Caco-2 (cell line): Measurements from ENCODE around the gene RTN3. TPM values are rescaled to one million over a fixed set of nuclear protein-coding genes. Genes with fewer than 3 reads are reported as not detected.

Source experiments
- BruUV-seq: library from RNA; stranded (reverse); fragments of 400-500 nt; replicated peaks from 2 replicates; lab custom pipeline; 2021; lab: Mats Ljungman, UMichigan
- CTCF ChIA-PET: fragments of 300-600 bp; sonication (Branson Sonifier 250); formaldehyde crosslinking; loops from one replicate; lab custom pipeline; 2022; ENCODE audit warnings: antibody characterized with exemption; lab: Charles Lee
- POLR2A ChIA-PET: fragments of 300-600 bp; sonication (Branson Sonifier 250); formaldehyde crosslinking; loops from one replicate; lab custom pipeline; 2022; ENCODE audit warnings: antibody characterized with exemption; lab: Charles Lee
- DNase-seq, 2 experiments: peaks; one replicate each; pipeline versions ENCODE4 v3.0.0 to v3.0.0-alpha.2; 2020 to 2022
- H3K27me3 ChIP-seq: replicated peaks from 2 replicates; pipeline ENCODE4 v1.6.0; 2011; ENCODE audit warnings: low read length; ENCODE audit not compliant: control insufficient read depth, insufficient read depth
- H3K36me3 ChIP-seq: 2 replicates; pipeline ENCODE4 v1.5.1; 2011; ENCODE audit warnings: low read length; ENCODE audit not compliant: control insufficient read depth, insufficient read depth
- H3K4me1 ChIP-seq: fragments of 250-450 bp; sonication (Bioruptor Pico); 2 replicates; pipeline ENCODE4 v1.5.1; 2020; ENCODE audit warnings: mild to moderate bottlenecking
- H3K4me3 ChIP-seq: 2 replicates; pipeline ENCODE4 v1.5.1; 2011; ENCODE audit warnings: low read depth, mild to moderate bottlenecking, control low read depth, low read length
- H3K9me3 ChIP-seq: fragments of 250-450 bp; sonication (Bioruptor Pico); 2 replicates; pipeline ENCODE4 v1.5.1; 2020; ENCODE audit warnings: mild to moderate bottlenecking, moderate library complexity
- H3K27ac Mint-ChIP-seq: one replicate; pipeline ENCODE4 v1.8.0; 2022; ENCODE audit warnings: mixed read lengths; ENCODE audit not compliant: unreplicated experiment
- H3K27me3 Mint-ChIP-seq: one replicate; pipeline ENCODE4 v1.8.0; 2022; ENCODE audit warnings: mixed read lengths; ENCODE audit not compliant: insufficient read depth, unreplicated experiment
- H3K36me3 Mint-ChIP-seq: one replicate; pipeline ENCODE4 v1.8.0; 2022; ENCODE audit warnings: mild to moderate bottlenecking, mixed read lengths; ENCODE audit not compliant: insufficient read depth, unreplicated experiment
- H3K4me1 Mint-ChIP-seq: one replicate; pipeline ENCODE4 v1.8.0; 2022; ENCODE audit warnings: low read depth, mixed read lengths; ENCODE audit not compliant: unreplicated experiment
- H3K4me3 Mint-ChIP-seq: one replicate; pipeline ENCODE4 v1.8.0; 2022; ENCODE audit warnings: mild to moderate bottlenecking, moderate library complexity, mixed read lengths; ENCODE audit not compliant: unreplicated experiment
- H3K9me3 Mint-ChIP-seq: one replicate; pipeline ENCODE4 v1.8.0; 2022; ENCODE audit warnings: mixed read lengths; ENCODE audit not compliant: unreplicated experiment
- CTCF ChIP-seq, 2 experiments: fragments of 200-600 bp in 1 of 2; IDR thresholded peaks; 1 replicate in 1 of 2; 2 replicates in 1 of 2; pipeline versions ENCODE4 v1.5.1 to v1.8.0; 2011 to 2022; ENCODE audit warnings: antibody characterized with exemption in 1 of 2, control low read depth in 1 of 2, inconsistent platforms in 1 of 2, low read depth in 1 of 2, low read length in 1 of 2, mild to moderate bottlenecking in 1 of 2, moderate library complexity in 1 of 2; ENCODE audit not compliant: insufficient read depth in 1 of 2, severe bottlenecking in 1 of 2, unreplicated experiment in 1 of 2
- intact Hi-C: fragments of 100-400 bp; cut with micrococcal nuclease; formaldehyde crosslinking; loops from one replicate; pipeline ENCODE4 v1.10.0; 2022; ENCODE audit not compliant: unreplicated experiment
- total RNA-seq: library from RNA; stranded (reverse); gene quantifications from 2 replicates; pipeline ENCODE4 v1.2.3, GENCODE V29; 2022

The RTN3 gene
- total RNA-seq, 1 experiment from 2014 or later = 179 TPM

DNA sequence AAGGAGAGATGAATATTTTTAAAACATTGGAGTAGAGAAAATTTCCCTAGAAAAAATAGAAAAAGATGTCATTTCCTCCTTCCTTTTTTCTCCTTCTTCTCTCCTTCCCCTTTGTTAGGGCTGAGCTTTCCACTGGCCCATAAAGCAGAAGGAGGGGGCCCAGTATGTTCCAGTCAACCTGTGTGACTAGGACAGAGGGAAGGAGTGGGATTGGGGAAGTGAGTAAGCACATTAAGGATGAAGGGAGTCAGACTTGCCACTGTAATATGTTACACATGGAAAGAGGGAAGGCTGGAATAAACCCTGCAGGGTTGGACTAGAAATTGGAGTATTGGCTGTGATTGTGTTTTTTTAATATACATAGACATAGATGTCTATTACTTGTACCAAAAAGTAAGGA, 111.9 kb downstream of the RTN3 start:
- Mint-ChIP-seq H3K27me3 (no peaks in the 10 kb centered on the region), H3K36me3 (no peaks in the 10 kb centered on the region), H3K9me3 (peaks cover 11% of the 10 kb centered on the region), H3K4me3 (no peak overlapping the region), H3K4me1 (no peaks in the 10 kb centered on the region), H3K27ac (no peak overlapping the region)
- peaks cover 17% of the 10 kb centered on the region for H3K9me3 ChIP-seq
- no peak overlapping the region for H3K4me3 ChIP-seq
- intact Hi-C loops = no loop called here
- no peaks in the 10 kb centered on the region for H3K4me1 ChIP-seq
- BruUV-seq = no TSS peak
- TF ChIP-seq CTCF (IDR thresholded peaks at IDR 0.05; ENCODE audit: insufficient read depth in 1 of 2, low read depth in 1 of 2, low read length in 1 of 2, severe bottlenecking in 1 of 2, unreplicated experiment in 1 of 2) = no peak
- no peaks in the 10 kb centered on the region for H3K27me3 ChIP-seq
- POLR2A ChIA-PET = no interaction called here
- CTCF ChIA-PET = no interaction called here
- no peak for DNase-seq
- H3K36me3 ChIP-seq = no peaks in the 10 kb centered on the region

DNA sequence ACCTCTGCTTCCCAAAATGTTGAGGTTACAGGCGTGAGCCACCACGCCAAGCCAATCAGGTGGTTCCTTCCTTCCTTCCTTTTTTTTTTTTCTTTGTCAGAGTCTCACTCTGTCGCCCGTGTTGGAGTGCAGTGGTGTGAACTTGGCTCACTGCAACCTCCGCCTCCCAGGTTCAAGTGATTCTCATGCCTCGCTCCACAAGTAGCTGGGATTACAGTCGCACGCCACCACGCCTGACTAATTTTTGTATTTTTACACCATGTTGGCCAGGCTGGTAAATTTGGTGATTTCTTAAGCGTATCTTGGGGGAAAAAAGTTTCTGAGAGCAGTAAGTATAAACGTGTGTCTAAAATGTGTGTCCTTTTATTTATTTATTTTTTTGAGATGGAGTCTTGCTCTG, 113.8 kb downstream of the RTN3 start:
- no peak overlapping the region for H3K4me3 ChIP-seq
- CTCF ChIA-PET = no interaction called here
- Mint-ChIP-seq H3K27me3 (no peaks in the 10 kb centered on the region), H3K9me3 (peaks cover 11% of the 10 kb centered on the region), H3K27ac (no peak overlapping the region), H3K36me3 (no peaks in the 10 kb centered on the region), H3K4me1 (no peaks in the 10 kb centered on the region), H3K4me3 (no peak overlapping the region)
- TF ChIP-seq CTCF (IDR thresholded peaks at IDR 0.05; ENCODE audit: insufficient read depth in 1 of 2, low read depth in 1 of 2, low read length in 1 of 2, severe bottlenecking in 1 of 2, unreplicated experiment in 1 of 2) = no peak
- POLR2A ChIA-PET = no interaction called here
- peaks cover 17% of the 10 kb centered on the region for H3K9me3 ChIP-seq
- H3K4me1 ChIP-seq = no peaks in the 10 kb centered on the region
- H3K27me3 ChIP-seq = no peaks in the 10 kb centered on the region
- BruUV-seq = no TSS peak
- intact Hi-C loops = no loop called here
- DNase-seq = no peak
- H3K36me3 ChIP-seq = no peaks in the 10 kb centered on the region

DNA sequence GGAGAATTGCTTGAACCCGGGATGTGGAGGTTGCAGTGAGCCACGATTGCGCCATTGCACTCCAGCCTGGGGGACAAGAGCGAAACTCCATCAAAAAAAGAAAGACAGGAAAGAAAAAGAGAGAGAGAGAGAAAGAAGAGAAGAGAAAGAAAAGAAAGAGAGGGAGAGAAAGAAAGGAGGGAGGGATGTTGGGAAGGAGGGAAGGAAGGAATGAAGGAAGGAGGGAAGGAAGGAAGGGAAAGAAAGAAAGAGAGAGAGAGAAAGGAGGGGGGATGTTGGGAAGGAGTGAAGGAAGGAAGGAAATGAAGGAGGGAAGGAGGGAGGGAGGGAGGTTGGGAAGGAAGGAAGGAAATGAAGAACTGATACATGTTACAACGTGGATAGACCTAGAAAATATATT, 119.6 kb downstream of the RTN3 start:
- Mint-ChIP-seq H3K36me3 (no peaks in the 10 kb centered on the region), H3K27ac (no peak overlapping the region), H3K9me3 (no peaks in the 10 kb centered on the region), H3K27me3 (no peaks in the 10 kb centered on the region), H3K4me1 (peaks cover 5% of the 10 kb centered on the region), H3K4me3 (no peak overlapping the region)
- no peak for TF ChIP-seq CTCF (IDR thresholded peaks at IDR 0.05; ENCODE audit: insufficient read depth in 1 of 2, low read depth in 1 of 2, low read length in 1 of 2, severe bottlenecking in 1 of 2, unreplicated experiment in 1 of 2)
- DNase-seq = no peak
- Histone ChIP-seq H3K36me3 (no peaks in the 10 kb centered on the region), H3K9me3 (no peaks in the 10 kb centered on the region), H3K27me3 (no peaks in the 10 kb centered on the region), H3K4me1 (peaks cover 7% of the 10 kb centered on the region; the same call in 1 of the 2 replicates), H3K4me3 (no peak overlapping the region)
- no TSS peak for BruUV-seq
- CTCF ChIA-PET = no interaction called here
- POLR2A ChIA-PET = no interaction called here
- intact Hi-C loops = no loop called here
